Lower leg skin (tissue), 3 donors: ENCODE data around the gene ENPP5.
"Not testable (repeated sequence)": the region's sequence is repeated elsewhere in the genome, so short reads cannot be mapped to it uniquely, and the experiment has no call there.

ENCODE experiments used
- CTCF ChIP-seq, 3 donors: fragments of 450-650 bp; IDR thresholded peaks; one replicate each; pipeline ENCODE4 v1.5.1; 2016; ENCODE audit warnings: antibody characterized with exemption in 3 of 3, mild to moderate bottlenecking in 3 of 3, moderate library complexity in 2 of 3
- POLR2A ChIP-seq, 2 donors: fragments of 450-650 bp; IDR thresholded peaks; one replicate each; pipeline ENCODE4 v1.6.1; 2016 to 2017; ENCODE audit warnings: antibody characterized with exemption in 2 of 2, mild to moderate bottlenecking in 1 of 2, moderate library complexity in 1 of 2

- not testable (repeated sequence) for TF ChIP-seq CTCF, POLR2A (IDR thresholded peaks at IDR 0.05)
Observed at GRCh38 chr6:46119679-46120078, 51.1 kb downstream of the ENPP5 start.
